HEK293 (cell line): ENCODE data around the gene UBL7.

ENCODE experiments used
- CTCF ChIA-PET: fragments of 350-600 bp; formaldehyde crosslinking; extraction: SDS; loops from one replicate; lab custom pipeline; 2021; ENCODE audit warnings: antibody characterized with exemption; lab: Yijun Ruan, JAX
- POLR2A ChIA-PET: fragments of 300-600 bp; formaldehyde crosslinking; extraction: SDS; loops from one replicate; lab custom pipeline; 2020; ENCODE audit warnings: antibody characterized with exemption, inconsistent platforms; lab: Yijun Ruan, JAX
- H3K27ac ChIP-seq: fragments of 200-500 bp; sonication (Bioruptor generic); 2 replicates; pipeline ENCODE4 v1.5.1; 2014; ENCODE audit warnings: low read depth, low read length, control low read depth, inconsistent platforms; ENCODE audit errors: extremely low read depth
- H3K36me3 ChIP-seq, 2 experiments: fragments of 200-500 bp in 1 of 2; sonication (Bioruptor generic) in 1 of 2; 1 replicate in 1 of 2; 2 replicates in 1 of 2; pipeline ENCODE4 v1.5.1; 2014 to 2017; ENCODE audit warnings: inconsistent platforms in 2 of 2, low read length in 2 of 2; ENCODE audit not compliant: control insufficient read depth in 2 of 2, insufficient read depth in 1 of 2
- H3K4me1 ChIP-seq: fragments of 200-500 bp; sonication (Bioruptor generic); 2 replicates; pipeline ENCODE4 v1.5.1; 2014; ENCODE audit warnings: mild to moderate bottlenecking, low read length, inconsistent platforms; ENCODE audit not compliant: control insufficient read depth, insufficient read depth
- H3K4me3 ChIP-seq: 2 replicates; pipeline ENCODE4 v1.5.1; 2011; ENCODE audit warnings: low read depth, mild to moderate bottlenecking, control low read depth, low read length, moderate library complexity
- H3K9me3 ChIP-seq: fragments of 200-500 bp; sonication (Bioruptor generic); 2 replicates; pipeline ENCODE4 v1.5.1; 2014; ENCODE audit warnings: low read depth, low read length, inconsistent platforms; ENCODE audit not compliant: control insufficient read depth, insufficient read depth
- EGR2 ChIP-seq: fragments of 450-650 bp; formaldehyde crosslinking; IDR thresholded peaks from 2 replicates; pipeline ENCODE4 v1.5.1; 2016; ENCODE audit warnings: low read depth, missing biosample characterization, missing genetic modification characterization
- MZF1 ChIP-seq: fragments of 450-650 bp; formaldehyde crosslinking; IDR thresholded peaks from 2 replicates; pipeline ENCODE4 v1.5.1; 2017; ENCODE audit warnings: missing biosample characterization, missing genetic modification characterization, borderline replicate concordance
- ZBTB20 ChIP-seq: fragments of 450-650 bp; formaldehyde crosslinking; IDR thresholded peaks from 2 replicates; pipeline ENCODE4 v1.5.1; 2016; ENCODE audit warnings: missing biosample characterization, missing genetic modification characterization
- ZNF121 ChIP-seq: fragments of 450-650 bp; formaldehyde crosslinking; IDR thresholded peaks from 2 replicates; pipeline ENCODE4 v1.5.1; 2016; ENCODE audit warnings: missing biosample characterization, missing genetic modification characterization
- ZNF140 ChIP-seq: fragments of 450-650 bp; formaldehyde crosslinking; IDR thresholded peaks from 2 replicates; pipeline ENCODE4 v1.5.1; 2016; ENCODE audit warnings: missing biosample characterization, missing genetic modification characterization
- ZNF157 ChIP-seq: fragments of 450-650 bp; formaldehyde crosslinking; IDR thresholded peaks from 2 replicates; pipeline ENCODE4 v1.5.1; 2016; ENCODE audit warnings: missing biosample characterization, missing genetic modification characterization
- ZNF16 ChIP-seq: fragments of 450-650 bp; formaldehyde crosslinking; IDR thresholded peaks from 2 replicates; pipeline ENCODE4 v1.5.1; 2016; ENCODE audit warnings: low read depth, missing biosample characterization, missing genetic modification characterization
- ZNF223 ChIP-seq: fragments of 450-650 bp; formaldehyde crosslinking; IDR thresholded peaks from 2 replicates; pipeline ENCODE4 v1.5.1; 2016; ENCODE audit warnings: missing biosample characterization, missing genetic modification characterization
- ZNF350 ChIP-seq: fragments of 450-650 bp; formaldehyde crosslinking; IDR thresholded peaks from 2 replicates; pipeline ENCODE4 v1.5.0; 2017; ENCODE audit warnings: missing biosample characterization, mild to moderate bottlenecking, missing genetic modification characterization
- ZNF416 ChIP-seq: fragments of 450-650 bp; formaldehyde crosslinking; IDR thresholded peaks from 2 replicates; pipeline ENCODE4 v1.5.1; 2016; ENCODE audit warnings: missing biosample characterization, missing genetic modification characterization
- ZNF514 ChIP-seq: fragments of 450-650 bp; formaldehyde crosslinking; IDR thresholded peaks from 2 replicates; pipeline ENCODE4 v1.5.1; 2016; ENCODE audit warnings: missing biosample characterization, missing genetic modification characterization
- ZNF521 ChIP-seq: fragments of 450-650 bp; formaldehyde crosslinking; IDR thresholded peaks from 2 replicates; pipeline ENCODE4 v1.5.1; 2017; ENCODE audit warnings: missing biosample characterization, mild to moderate bottlenecking, missing genetic modification characterization
- ZNF561 ChIP-seq: fragments of 450-650 bp; IDR thresholded peaks from 2 replicates; pipeline ENCODE4 v1.5.1; 2018; ENCODE audit warnings: missing biosample characterization, missing genetic modification characterization, borderline replicate concordance
- ZNF785 ChIP-seq: fragments of 450-650 bp; formaldehyde crosslinking; IDR thresholded peaks from 2 replicates; pipeline ENCODE4 v1.5.1; 2016; ENCODE audit warnings: missing biosample characterization, missing genetic modification characterization
- TF ChIP-seq, protein P1 (sequence below): fragments of 450-650 bp; formaldehyde crosslinking; optimal IDR thresholded peaks from 2 replicates; pipeline ENCODE3; 2016; ENCODE audit warnings: missing biosample characterization, mild to moderate bottlenecking, missing genetic modification characterization
- TF ChIP-seq, protein P2 (sequence below): fragments of 450-650 bp; formaldehyde crosslinking; IDR thresholded peaks from 2 replicates; pipeline ENCODE4 v1.5.1; 2017; ENCODE audit warnings: missing biosample characterization, missing genetic modification characterization
- TF ChIP-seq, protein P3 (sequence below): fragments of 450-650 bp; formaldehyde crosslinking; conservative IDR thresholded peaks from 2 replicates; pipeline ENCODE4 v1.5.1; 2016; ENCODE audit warnings: low read depth, missing biosample characterization, missing genetic modification characterization
- TF ChIP-seq, protein P4 (sequence below): fragments of 450-650 bp; formaldehyde crosslinking; IDR thresholded peaks from 2 replicates; pipeline ENCODE4 v1.5.1; 2016; ENCODE audit warnings: missing biosample characterization, missing genetic modification characterization

The UBL7 gene

DNA sequence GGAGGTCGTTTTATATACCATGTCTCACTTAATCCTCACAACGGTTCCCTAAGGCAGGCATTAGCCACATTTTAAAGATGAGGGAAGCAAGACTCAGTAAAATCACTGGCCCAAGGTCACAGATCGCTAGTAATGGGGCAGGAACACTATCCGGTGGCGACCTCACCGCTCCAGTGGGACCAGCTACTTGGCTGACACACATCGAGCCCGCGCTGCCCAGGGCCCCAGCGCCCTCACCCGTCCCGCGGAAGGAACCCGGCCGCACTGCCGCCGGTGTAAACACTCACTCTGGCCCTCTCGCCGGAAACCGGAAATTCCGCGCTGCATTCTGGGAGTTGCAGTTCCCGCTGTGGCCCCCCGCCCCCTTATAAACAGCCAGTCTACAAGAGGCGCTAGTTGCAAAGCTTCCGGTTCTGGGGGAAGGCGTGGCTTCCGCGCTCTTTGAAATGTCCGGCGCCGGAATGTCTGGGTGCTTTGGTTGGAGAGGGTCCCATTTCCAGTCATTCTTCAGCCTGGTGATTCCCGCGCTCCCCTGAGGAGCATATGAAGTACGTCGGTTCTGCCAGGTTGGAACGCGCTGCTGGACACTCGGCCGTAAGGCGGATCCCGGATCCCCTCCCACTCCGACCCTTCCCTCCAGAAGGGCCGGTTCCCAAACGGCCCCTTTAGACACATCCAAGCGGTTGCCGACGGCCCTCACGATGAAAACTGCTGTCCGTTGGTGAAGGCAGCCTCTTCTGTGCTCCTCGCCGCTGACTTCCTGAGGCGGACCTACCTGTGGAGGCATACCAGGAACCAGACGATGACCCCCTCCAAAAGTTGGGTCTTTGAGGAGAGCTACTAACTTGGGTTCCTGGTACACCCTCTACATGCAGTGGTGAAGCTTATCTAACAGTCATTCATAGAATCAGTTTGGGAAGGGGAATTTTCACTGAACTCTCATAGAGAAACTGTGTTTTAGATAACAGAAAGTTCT is at the start of gene UBL7 (continued):
- TF ChIP-seq, protein P1, sequence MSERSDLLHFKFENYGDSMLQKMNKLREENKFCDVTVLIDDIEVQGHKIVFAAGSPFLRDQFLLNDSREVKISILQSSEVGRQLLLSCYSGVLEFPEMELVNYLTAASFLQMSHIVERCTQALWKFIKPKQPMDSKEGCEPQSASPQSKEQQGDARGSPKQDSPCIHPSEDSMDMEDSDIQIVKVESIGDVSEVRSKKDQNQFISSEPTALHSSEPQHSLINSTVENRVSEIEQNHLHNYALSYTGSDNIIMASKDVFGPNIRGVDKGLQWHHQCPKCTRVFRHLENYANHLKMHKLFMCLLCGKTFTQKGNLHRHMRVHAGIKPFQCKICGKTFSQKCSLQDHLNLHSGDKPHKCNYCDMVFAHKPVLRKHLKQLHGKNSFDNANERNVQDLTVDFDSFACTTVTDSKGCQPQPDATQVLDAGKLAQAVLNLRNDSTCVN (tag by site-specific recombination), result peak; percentile 64
- TF ChIP-seq ZNF561, result peak; percentile 73; the same call in 1 of the 2 replicates
- TF ChIP-seq ZNF140 (tag by site-specific recombination), result no peak
- no peak for TF ChIP-seq ZNF223 (tag by site-specific recombination)
- TF ChIP-seq, protein P2, sequence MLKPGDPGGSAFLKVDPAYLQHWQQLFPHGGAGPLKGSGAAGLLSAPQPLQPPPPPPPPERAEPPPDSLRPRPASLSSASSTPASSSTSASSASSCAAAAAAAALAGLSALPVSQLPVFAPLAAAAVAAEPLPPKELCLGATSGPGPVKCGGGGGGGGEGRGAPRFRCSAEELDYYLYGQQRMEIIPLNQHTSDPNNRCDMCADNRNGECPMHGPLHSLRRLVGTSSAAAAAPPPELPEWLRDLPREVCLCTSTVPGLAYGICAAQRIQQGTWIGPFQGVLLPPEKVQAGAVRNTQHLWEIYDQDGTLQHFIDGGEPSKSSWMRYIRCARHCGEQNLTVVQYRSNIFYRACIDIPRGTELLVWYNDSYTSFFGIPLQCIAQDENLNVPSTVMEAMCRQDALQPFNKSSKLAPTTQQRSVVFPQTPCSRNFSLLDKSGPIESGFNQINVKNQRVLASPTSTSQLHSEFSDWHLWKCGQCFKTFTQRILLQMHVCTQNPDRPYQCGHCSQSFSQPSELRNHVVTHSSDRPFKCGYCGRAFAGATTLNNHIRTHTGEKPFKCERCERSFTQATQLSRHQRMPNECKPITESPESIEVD, result no peak

DNA sequence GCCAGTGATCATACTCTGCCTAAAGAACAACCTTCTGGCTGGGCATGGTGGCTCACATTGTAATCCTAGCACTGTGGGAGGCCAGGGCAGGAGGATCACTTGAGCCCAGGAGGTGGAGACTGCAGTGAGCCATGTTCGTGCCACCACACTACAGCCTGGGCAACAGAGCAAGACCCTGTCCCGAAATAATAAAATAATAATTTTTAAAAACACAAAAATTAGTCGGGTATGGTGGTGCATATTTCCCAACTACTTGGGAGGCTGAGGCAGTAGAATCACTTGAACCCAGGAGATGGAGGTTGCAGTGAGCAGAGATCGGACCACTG is 45.5 kb upstream of the UBL7 start:
- Histone ChIP-seq H3K36me3 (peaks cover 0 to 3% of the 10 kb centered on the region in 2 experiments; a peak in 1 of 3 replicates), H3K4me3 (no peak overlapping the region), H3K9me3 (no peaks in the 10 kb centered on the region), H3K27ac (no peak overlapping the region), H3K4me1 (no peaks in the 10 kb centered on the region)
- TF ChIP-seq, protein P3, sequence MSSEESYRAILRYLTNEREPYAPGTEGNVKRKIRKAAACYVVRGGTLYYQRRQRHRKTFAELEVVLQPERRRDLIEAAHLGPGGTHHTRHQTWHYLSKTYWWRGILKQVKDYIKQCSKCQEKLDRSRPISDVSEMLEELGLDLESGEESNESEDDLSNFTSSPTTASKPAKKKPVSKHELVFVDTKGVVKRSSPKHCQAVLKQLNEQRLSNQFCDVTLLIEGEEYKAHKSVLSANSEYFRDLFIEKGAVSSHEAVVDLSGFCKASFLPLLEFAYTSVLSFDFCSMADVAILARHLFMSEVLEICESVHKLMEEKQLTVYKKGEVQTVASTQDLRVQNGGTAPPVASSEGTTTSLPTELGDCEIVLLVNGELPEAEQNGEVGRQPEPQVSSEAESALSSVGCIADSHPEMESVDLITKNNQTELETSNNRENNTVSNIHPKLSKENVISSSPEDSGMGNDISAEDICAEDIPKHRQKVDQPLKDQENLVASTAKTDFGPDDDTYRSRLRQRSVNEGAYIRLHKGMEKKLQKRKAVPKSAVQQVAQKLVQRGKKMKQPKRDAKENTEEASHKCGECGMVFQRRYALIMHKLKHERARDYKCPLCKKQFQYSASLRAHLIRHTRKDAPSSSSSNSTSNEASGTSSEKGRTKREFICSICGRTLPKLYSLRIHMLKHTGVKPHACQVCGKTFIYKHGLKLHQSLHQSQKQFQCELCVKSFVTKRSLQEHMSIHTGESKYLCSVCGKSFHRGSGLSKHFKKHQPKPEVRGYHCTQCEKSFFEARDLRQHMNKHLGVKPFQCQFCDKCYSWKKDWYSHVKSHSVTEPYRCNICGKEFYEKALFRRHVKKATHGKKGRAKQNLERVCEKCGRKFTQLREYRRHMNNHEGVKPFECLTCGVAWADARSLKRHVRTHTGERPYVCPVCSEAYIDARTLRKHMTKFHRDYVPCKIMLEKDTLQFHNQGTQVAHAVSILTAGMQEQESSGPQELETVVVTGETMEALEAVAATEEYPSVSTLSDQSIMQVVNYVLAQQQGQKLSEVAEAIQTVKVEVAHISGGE (tag by site-specific recombination), result no peak
- no peak for TF ChIP-seq ZNF514 (tag by site-specific recombination)
- TF ChIP-seq ZNF121, result peak; percentile 74; the same call in 1 of the 2 replicates
- no peak for TF ChIP-seq ZNF16 (tag by site-specific recombination)
- TF ChIP-seq ZNF350, result no peak
- TF ChIP-seq EGR2 (tag by site-specific recombination), result no peak
- TF ChIP-seq, protein P4, sequence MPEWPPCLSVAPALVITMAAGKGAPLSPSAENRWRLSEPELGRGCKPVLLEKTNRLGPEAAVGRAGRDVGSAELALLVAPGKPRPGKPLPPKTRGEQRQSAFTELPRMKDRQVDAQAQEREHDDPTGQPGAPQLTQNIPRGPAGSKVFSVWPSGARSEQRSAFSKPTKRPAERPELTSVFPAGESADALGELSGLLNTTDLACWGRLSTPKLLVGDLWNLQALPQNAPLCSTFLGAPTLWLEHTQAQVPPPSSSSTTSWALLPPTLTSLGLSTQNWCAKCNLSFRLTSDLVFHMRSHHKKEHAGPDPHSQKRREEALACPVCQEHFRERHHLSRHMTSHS (tag by site-specific recombination), result no peak
- POLR2A ChIA-PET, result no interaction called here
- CTCF ChIA-PET, result interaction anchor here (0.9 kb wide), 1 partner anchor 17 kb away, joined by 3 read pairs; no protein-coding TSS in a partner anchor

DNA sequence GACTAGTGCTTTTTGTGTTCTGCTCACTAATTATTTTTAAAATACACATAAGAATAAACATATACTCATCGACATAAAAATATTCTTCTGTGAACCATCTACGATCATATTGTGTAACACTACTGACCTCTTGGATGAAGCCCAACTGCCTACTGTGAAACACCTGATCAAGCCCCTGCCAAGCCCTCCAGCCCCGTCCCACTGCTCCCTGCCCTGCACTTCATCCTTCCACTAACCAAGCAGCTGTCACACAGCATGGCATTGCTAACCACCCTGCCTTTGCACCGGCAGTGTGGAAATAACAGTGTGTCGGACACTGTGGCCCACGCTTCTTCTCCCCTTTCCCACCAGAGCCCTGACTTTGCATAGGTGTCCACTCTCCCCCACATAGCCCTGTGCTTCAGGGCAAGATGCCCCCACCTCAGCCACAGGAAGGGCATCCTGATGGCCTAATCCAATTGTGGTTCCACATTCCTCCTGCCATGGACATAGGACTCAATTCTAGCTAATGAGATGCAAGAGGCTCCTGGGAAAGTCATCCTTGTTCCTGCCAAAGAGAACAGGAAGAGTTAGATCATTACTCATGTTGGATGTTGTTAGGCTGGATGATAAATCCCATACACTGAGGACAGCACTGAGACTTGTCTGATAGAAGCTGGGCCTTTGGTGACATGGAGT is 45.0 kb upstream of the UBL7 start:
- CTCF ChIA-PET, result no interaction called here

More for the DNA sequence above, 45.0 kb upstream of the UBL7 start:
- Histone ChIP-seq H3K27ac (no peak overlapping the region), H3K4me3 (no peak overlapping the region), H3K9me3 (no peaks in the 10 kb centered on the region), H3K36me3 (peaks cover 0 to 3% of the 10 kb centered on the region in 2 experiments; a peak in 1 of 3 replicates), H3K4me1 (no peaks in the 10 kb centered on the region)
- POLR2A ChIA-PET, result no interaction called here
- TF ChIP-seq ZBTB20 (tag by site-specific recombination) (peak; percentile 38; the same call in 1 of the 2 replicates), ZNF521 (tag by site-specific recombination) (no peak), ZNF157 (no peak), ZNF785 (tag by site-specific recombination) (no peak), MZF1 (no peak), ZNF416 (tag by site-specific recombination) (no peak)
